Fibroblast of the conjunctiva (primary cell): ENCODE measurements around the gene LONP2.
"Not testable (repeated sequence)": the region's sequence is repeated elsewhere in the genome, so short reads cannot be mapped to it uniquely, and the experiment has no call there.

Experiments
- DNase-seq: peaks from one replicate; pipeline ENCODE4 v3.0.0-alpha.2; 2010; ENCODE audit warnings: low read depth

LONP2 gene

DNA sequence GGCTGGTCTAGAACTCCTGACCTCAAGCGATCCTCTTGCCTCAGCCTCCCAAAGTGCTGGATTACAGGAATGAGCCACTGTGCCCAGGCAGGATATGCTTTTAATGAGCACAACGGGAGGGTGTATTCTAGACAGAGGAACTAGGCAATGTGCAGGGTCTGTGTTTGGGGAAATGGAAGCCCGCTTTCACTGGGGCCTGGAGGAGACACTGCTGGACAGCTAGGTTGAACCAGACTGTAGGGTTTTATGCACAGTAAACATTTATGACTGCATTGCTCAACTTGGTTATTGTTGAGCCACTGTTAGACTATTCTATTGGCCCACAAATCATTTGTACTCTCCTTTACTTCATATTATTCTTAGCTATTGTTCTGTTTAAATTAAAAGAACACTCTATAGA lies 151.3 kb downstream of the LONP2 start:
- DNase-seq = no peak

DNA sequence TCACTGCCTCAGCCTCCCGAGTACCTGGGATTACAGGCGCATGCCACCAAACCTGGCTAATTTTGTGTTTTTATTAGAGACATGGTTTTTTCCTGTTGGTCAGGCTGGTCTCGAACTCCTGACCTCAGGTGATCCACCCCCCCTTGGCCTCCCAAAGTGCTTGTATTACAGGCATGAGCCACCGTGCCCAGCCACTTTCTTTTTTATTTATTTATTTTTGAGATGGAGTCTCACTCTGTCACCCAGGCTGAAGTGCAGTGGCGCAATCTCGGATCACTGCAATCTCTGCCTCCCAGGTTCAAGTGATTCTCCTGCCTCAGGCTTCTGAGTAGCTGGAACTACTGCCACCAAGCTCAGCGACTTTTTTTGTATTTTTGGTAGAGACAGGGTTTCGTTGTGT lies 158.4 kb downstream of the LONP2 start:
- DNase-seq = not testable (repeated sequence)

DNA sequence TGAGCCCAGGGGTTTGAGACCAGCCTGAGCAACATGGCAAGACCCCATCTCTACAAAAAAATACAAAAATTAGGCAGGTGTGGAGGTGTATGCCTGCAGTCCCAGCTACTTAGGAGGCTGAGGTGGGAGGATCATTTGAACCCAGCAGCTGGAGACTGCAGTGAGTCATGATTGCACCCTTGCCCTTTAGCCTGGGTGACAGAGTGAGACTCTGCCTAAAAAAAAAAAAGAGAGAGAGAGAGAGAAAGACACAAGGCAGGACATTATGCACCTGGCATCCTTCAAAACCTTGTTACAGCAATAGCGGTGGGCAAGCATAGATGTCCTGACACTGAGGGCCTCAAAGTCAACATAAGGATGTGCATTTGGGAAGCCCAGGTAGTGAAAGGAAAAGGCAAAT lies 161.1 kb downstream of the LONP2 start:
- DNase-seq = no peak

DNA sequence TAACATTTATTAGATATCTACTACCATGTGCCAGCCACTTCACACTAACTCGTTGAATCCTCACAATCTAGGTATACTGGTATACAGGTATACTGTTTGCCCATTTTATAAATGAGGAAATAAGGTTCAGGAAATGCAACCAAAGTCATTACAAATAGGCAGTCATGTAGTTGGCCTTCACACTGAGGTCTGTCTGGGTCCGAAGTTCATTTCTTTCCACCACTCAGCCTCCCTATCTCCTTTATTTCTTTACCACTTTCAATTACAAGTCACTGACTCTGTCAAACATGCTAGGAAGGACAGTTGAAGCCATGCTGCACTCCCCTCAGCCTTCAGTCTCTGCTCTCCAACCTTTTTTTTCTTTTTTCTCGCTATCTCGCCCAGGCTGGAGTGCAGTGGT lies 161.8 kb downstream of the LONP2 start:
- DNase-seq = no peak
